Stimulated activated CD8-positive, alpha-beta memory T cell treated with anti-CD3 and anti-CD28 coated beads, Interleukin-15, amount 100 ng/mL, for 24 hours (primary cell): ENCODE measurements around the gene EPHA3.

Source experiments
- DNase-seq: peaks from one replicate; pipeline ENCODE4 v3.0.0-alpha.2; 2020; ENCODE audit warnings: low read depth

Gene EPHA3

GRCh38 chr3:89227634-89228033 is 120.2 kb downstream of the EPHA3 start:
- DNase-seq: no peak

- no peak for DNase-seq
Measured at GRCh38 chr3:89232155-89232554, 124.7 kb downstream of the EPHA3 start.

GRCh38 chr3:89234620-89235019 is 127.2 kb downstream of the EPHA3 start:
- DNase-seq: no peak

GRCh38 chr3:89238846-89239245 is 131.4 kb downstream of the EPHA3 start:
- DNase-seq: no peak

GRCh38 chr3:89239774-89240173 is 132.4 kb downstream of the EPHA3 start:
- no peak for DNase-seq

GRCh38 chr3:89245612-89246011 is 138.2 kb downstream of the EPHA3 start:
- DNase-seq: no peak

GRCh38 chr3:89246326-89246725 is 138.9 kb downstream of the EPHA3 start:
- no peak for DNase-seq

GRCh38 chr3:89250742-89251141 is 143.3 kb downstream of the EPHA3 start:
- no peak for DNase-seq

GRCh38 chr3:89252016-89252415 is 144.6 kb downstream of the EPHA3 start:
- DNase-seq: no peak

- no peak for DNase-seq
Measured at GRCh38 chr3:89252860-89253259, 145.4 kb downstream of the EPHA3 start.

GRCh38 chr3:89256395-89256794 is 149.0 kb downstream of the EPHA3 start:
- no peak for DNase-seq

- no peak for DNase-seq
Measured at GRCh38 chr3:89256882-89257281, 149.5 kb downstream of the EPHA3 start.

GRCh38 chr3:89260721-89261120 is 153.3 kb downstream of the EPHA3 start:
- no peak for DNase-seq

- DNase-seq: no peak
Measured at GRCh38 chr3:89261673-89262072, 154.3 kb downstream of the EPHA3 start.

GRCh38 chr3:89262309-89262929 is 155.0 kb downstream of the EPHA3 start:
- DNase-seq: no peak

- DNase-seq: no peak
Measured at GRCh38 chr3:89264037-89264560, 156.7 kb downstream of the EPHA3 start.

- DNase-seq: no peak
Measured at GRCh38 chr3:89266074-89266473, 158.7 kb downstream of the EPHA3 start.

GRCh38 chr3:89268059-89268458 is 160.6 kb downstream of the EPHA3 start:
- no peak for DNase-seq

- DNase-seq: no peak
Measured at GRCh38 chr3:89270201-89270600, 162.8 kb downstream of the EPHA3 start.

GRCh38 chr3:89275001-89275400 is 167.6 kb downstream of the EPHA3 start:
- no peak for DNase-seq

- DNase-seq: no peak
Measured at GRCh38 chr3:89276116-89276515, 168.7 kb downstream of the EPHA3 start.

GRCh38 chr3:89278302-89279025 is 171.0 kb downstream of the EPHA3 start:
- no peak for DNase-seq

- no peak for DNase-seq
Measured at GRCh38 chr3:89280301-89280700, 172.9 kb downstream of the EPHA3 start.
